Neural progenitor cell (in vitro differentiated cells): ENCODE data around the gene ACVR1C. TPM values are rescaled to one million over a fixed set of nuclear protein-coding genes. Genes with fewer than 3 reads are reported as not detected.

Experiments used
- DNase-seq: peaks from one replicate; pipeline ENCODE4 v3.0.0-alpha.2; 2016; ENCODE audit warnings: low spot score
- H2AFZ ChIP-seq: fragments of 200-600 bp; sonication (generic); replicated peaks from 2 replicates; pipeline ENCODE4 v1.6.1; 2016; ENCODE audit warnings: antibody characterized with exemption
- H3F3A ChIP-seq: fragments of 200-600 bp; sonication (generic); 2 replicates; pipeline ENCODE4 v1.6.1; 2016; ENCODE audit warnings: antibody characterized with exemption, low read depth
- H3K27ac ChIP-seq: fragments of 200-600 bp; sonication (generic); 2 replicates; pipeline ENCODE4 v1.5.1; 2016; ENCODE audit warnings: mild to moderate bottlenecking
- H3K27me3 ChIP-seq: fragments of 200-600 bp; sonication (generic); 2 replicates; pipeline ENCODE4 v1.6.1; 2016; ENCODE audit warnings: mild to moderate bottlenecking, moderate library complexity
- H3K36me3 ChIP-seq: fragments of 200-600 bp; sonication (generic); 2 replicates; pipeline ENCODE4 v1.5.1; 2016
- H3K4me1 ChIP-seq: fragments of 200-600 bp; sonication (generic); 2 replicates; pipeline ENCODE4 v1.6.1; 2016; ENCODE audit warnings: mixed run types
- H3K4me2 ChIP-seq: fragments of 200-600 bp; sonication (generic); 2 replicates; pipeline ENCODE4 v1.6.1; 2016
- H3K4me3 ChIP-seq: fragments of 200-600 bp; sonication (generic); 2 replicates; pipeline ENCODE4 v1.5.1; 2016
- H3K79me2 ChIP-seq: fragments of 200-600 bp; sonication (generic); 2 replicates; pipeline ENCODE4 v1.6.1; 2016; ENCODE audit warnings: low read depth
- H3K9ac ChIP-seq: fragments of 200-600 bp; sonication (generic); 2 replicates; pipeline ENCODE4 v1.6.1; 2016
- H3K9me3 ChIP-seq: fragments of 200-600 bp; sonication (generic); 2 replicates; pipeline ENCODE4 v1.5.1; 2016; ENCODE audit warnings: low read depth
- H4K20me1 ChIP-seq: fragments of 200-600 bp; sonication (generic); 2 replicates; pipeline ENCODE4 v1.6.1; 2016; ENCODE audit warnings: low read depth
- H3K27ac Mint-ChIP-seq: 3 replicates; pipeline ENCODE4 v1.8.0; 2021; ENCODE audit warnings: mixed read lengths
- H3K27me3 Mint-ChIP-seq: 2 replicates; pipeline ENCODE4 v1.8.0; 2022; ENCODE audit warnings: low read depth, mild to moderate bottlenecking, inconsistent platforms, moderate library complexity, mixed read lengths; ENCODE audit not compliant: insufficient read depth
- H3K36me3 Mint-ChIP-seq: 3 replicates; pipeline ENCODE4 v1.8.0; 2021; ENCODE audit warnings: mixed read lengths
- H3K4me1 Mint-ChIP-seq: 3 replicates; pipeline ENCODE4 v1.8.0; 2021; ENCODE audit warnings: mixed read lengths
- H3K4me3 Mint-ChIP-seq: 3 replicates; pipeline ENCODE4 v1.8.0; 2021; ENCODE audit warnings: mild to moderate bottlenecking, moderate library complexity, mixed read lengths
- H3K9me3 Mint-ChIP-seq: 3 replicates; pipeline ENCODE4 v1.8.0; 2020; ENCODE audit warnings: mixed read lengths
- EZH2 ChIP-seq: fragments of 200-600 bp; sonication (generic); IDR thresholded peaks from 2 replicates; pipeline ENCODE4 v1.6.1; 2017; ENCODE audit warnings: antibody characterized with exemption, mild to moderate bottlenecking, moderate library complexity
- EZH2phosphoT487 ChIP-seq: fragments of 200-600 bp; sonication (generic); IDR thresholded peaks from 2 replicates; pipeline ENCODE4 v1.6.1; 2017; ENCODE audit warnings: antibody characterized with exemption
- total RNA-seq: library from RNA; depleted of rRNA; stranded (reverse); fragments of >200 nt; gene quantifications from 2 replicates; pipeline ENCODE4 v1.2.3, GENCODE V29; 2015; ENCODE audit warnings: low replicate concordance
- TF ChIP-seq, protein P1 (sequence below): fragments of 200-600 bp; sonication (generic); IDR thresholded peaks from 2 replicates; pipeline ENCODE4 v1.5.1; 2017; ENCODE audit warnings: antibody characterized with exemption, mild to moderate bottlenecking

Gene ACVR1C
- total RNA-seq, 1 donor from 2014 or later: 3.0 TPM

DNA sequence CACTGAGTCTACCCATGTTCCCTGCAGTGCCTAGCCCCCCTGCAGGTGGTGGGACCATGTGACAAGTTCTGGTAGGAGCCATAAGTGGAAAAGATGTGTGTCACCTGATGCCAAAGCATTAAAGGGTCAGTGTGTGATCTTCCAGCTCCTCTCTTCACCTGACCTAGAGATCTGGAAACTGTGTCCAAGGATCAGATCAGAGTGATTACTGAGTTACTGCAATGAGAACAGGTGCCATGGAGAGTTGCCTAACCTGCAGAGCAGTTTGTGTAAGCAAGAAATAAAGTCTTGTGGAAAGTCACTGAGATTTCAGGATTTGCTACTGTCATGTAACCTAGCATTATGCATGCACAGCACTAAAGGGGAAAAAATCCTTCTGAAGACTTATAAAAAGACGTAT is 90.6 kb downstream of the ACVR1C start:
- no peaks in the 10 kb centered on the region for H3K36me3 ChIP-seq
- Mint-ChIP-seq H3K36me3 (no peaks in the 10 kb centered on the region), H3K4me1 (no peaks in the 10 kb centered on the region), H3K27me3 (no peaks in the 10 kb centered on the region), H3K27ac (no peak overlapping the region), H3K4me3 (no peak overlapping the region), H3K9me3 (no peaks in the 10 kb centered on the region)
- no peak overlapping the region for H3K4me2 ChIP-seq
- no peaks in the 10 kb centered on the region for H3F3A ChIP-seq
- no peak overlapping the region for H2AFZ ChIP-seq
- no peaks in the 10 kb centered on the region for H3K9me3 ChIP-seq
- no peak overlapping the region for H3K9ac ChIP-seq
- no peaks in the 10 kb centered on the region for H3K27me3 ChIP-seq
- H3K79me2 ChIP-seq: no peaks in the 10 kb centered on the region
- H3K4me3 ChIP-seq: no peak overlapping the region
- TF ChIP-seq EZH2 (no peak), EZH2phosphoT487 (no peak)
- TF ChIP-seq, protein P1, sequence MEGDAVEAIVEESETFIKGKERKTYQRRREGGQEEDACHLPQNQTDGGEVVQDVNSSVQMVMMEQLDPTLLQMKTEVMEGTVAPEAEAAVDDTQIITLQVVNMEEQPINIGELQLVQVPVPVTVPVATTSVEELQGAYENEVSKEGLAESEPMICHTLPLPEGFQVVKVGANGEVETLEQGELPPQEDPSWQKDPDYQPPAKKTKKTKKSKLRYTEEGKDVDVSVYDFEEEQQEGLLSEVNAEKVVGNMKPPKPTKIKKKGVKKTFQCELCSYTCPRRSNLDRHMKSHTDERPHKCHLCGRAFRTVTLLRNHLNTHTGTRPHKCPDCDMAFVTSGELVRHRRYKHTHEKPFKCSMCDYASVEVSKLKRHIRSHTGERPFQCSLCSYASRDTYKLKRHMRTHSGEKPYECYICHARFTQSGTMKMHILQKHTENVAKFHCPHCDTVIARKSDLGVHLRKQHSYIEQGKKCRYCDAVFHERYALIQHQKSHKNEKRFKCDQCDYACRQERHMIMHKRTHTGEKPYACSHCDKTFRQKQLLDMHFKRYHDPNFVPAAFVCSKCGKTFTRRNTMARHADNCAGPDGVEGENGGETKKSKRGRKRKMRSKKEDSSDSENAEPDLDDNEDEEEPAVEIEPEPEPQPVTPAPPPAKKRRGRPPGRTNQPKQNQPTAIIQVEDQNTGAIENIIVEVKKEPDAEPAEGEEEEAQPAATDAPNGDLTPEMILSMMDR: no peak
- no peaks in the 10 kb centered on the region for H3K4me1 ChIP-seq
- no peak for DNase-seq
- H3K27ac ChIP-seq: no peak overlapping the region
- H4K20me1 ChIP-seq: no peaks in the 10 kb centered on the region

DNA sequence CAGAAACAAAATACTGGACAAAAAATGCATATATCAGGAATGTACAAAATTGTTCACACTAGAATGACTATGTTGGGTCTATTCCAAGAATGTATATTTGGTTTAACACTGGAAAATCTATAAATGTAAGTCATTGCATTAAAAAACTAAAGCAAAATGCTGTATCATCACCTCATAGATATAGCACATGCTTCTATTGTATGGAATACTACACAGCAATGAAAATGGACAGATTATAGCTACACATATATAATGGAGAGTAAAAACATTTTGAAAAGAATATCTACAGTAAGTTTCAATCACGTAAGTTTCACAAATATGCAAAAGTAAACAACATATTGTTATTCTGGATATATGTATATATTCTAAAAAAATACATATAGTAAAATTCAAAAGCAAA is 91.8 kb downstream of the ACVR1C start:
- Histone ChIP-seq H3F3A (no peaks in the 10 kb centered on the region), H3K4me3 (no peak overlapping the region), H3K4me1 (no peaks in the 10 kb centered on the region), H3K27ac (no peak overlapping the region), H2AFZ (no peak overlapping the region), H3K4me2 (no peak overlapping the region), H3K27me3 (no peaks in the 10 kb centered on the region), H3K9ac (no peak overlapping the region), H4K20me1 (no peaks in the 10 kb centered on the region), H3K36me3 (no peaks in the 10 kb centered on the region), H3K79me2 (no peaks in the 10 kb centered on the region), H3K9me3 (no peaks in the 10 kb centered on the region)
- no peak overlapping the region for H3K4me3 Mint-ChIP-seq
- TF ChIP-seq, protein P1: no peak
- TF ChIP-seq EZH2phosphoT487: no peak
- TF ChIP-seq EZH2: no peak
- no peaks in the 10 kb centered on the region for H3K36me3 Mint-ChIP-seq
- H3K27me3 Mint-ChIP-seq: no peaks in the 10 kb centered on the region
- no peak for DNase-seq
- H3K4me1 Mint-ChIP-seq: no peaks in the 10 kb centered on the region
- H3K27ac Mint-ChIP-seq: no peak overlapping the region
- H3K9me3 Mint-ChIP-seq: no peaks in the 10 kb centered on the region

DNA sequence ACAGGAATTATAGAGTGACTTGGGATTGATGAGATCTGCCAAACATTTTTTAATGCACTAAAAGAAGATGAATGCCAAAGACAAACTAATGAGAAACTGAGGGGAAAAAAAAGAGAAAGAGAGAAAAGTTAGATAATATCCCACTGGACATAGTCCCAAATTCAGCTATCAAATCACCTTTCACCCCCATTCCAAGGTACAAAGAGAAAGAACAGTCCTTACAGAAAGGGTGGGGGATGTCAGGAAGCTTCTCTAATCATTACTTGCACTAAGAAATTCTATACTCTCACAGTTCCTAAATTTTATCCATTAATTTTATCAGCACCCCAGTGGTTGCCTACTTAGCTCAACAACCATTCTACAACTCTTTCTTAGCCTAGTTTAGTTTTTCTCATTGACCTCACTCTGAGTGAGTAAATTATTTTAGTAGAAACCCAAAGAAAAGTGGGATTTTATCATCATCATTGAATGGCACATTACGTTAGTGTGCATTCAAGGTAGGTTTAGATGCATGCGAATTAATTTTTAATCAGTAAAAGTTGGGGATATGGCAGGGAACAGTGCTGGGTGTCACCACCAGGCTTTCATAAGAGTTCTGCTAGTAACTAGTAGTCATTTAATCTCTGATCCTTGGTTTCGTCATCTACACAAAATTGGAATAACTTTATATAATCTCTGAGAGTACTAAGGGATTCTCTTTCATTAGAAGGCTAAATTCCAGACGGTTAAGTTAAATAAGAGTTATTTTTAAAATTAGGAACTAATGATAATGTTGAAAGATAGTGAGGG is 99.5 kb downstream of the ACVR1C start:
- no peak overlapping the region for H3K9ac ChIP-seq
- no peak overlapping the region for H3K4me2 ChIP-seq
- no peaks in the 10 kb centered on the region for H3K79me2 ChIP-seq
- no peak overlapping the region for H3K27ac Mint-ChIP-seq
- H3K9me3 ChIP-seq: no peaks in the 10 kb centered on the region
- no peak overlapping the region for H3K4me3 Mint-ChIP-seq
- no peaks in the 10 kb centered on the region for H4K20me1 ChIP-seq
- no peak overlapping the region for H3K27ac ChIP-seq
- no peaks in the 10 kb centered on the region for H3K4me1 Mint-ChIP-seq
- no peak overlapping the region for H2AFZ ChIP-seq
- no peaks in the 10 kb centered on the region for H3K9me3 Mint-ChIP-seq
- no peaks in the 10 kb centered on the region for H3K36me3 Mint-ChIP-seq
- no peak for TF ChIP-seq EZH2
- TF ChIP-seq, protein P1: no peak
- no peak for TF ChIP-seq EZH2phosphoT487
- no peak for DNase-seq
- no peaks in the 10 kb centered on the region for H3K27me3 Mint-ChIP-seq
- H3K27me3 ChIP-seq: no peaks in the 10 kb centered on the region
- no peaks in the 10 kb centered on the region for H3F3A ChIP-seq
- no peaks in the 10 kb centered on the region for H3K4me1 ChIP-seq
- H3K36me3 ChIP-seq: no peaks in the 10 kb centered on the region
- no peak overlapping the region for H3K4me3 ChIP-seq
